Measurements from ENCODE around the gene ANKH.
"Not testable (repeated sequence)": the region's sequence is repeated elsewhere in the genome, so short reads cannot be mapped to it uniquely, and the experiment has no call there.

ANKH gene

GRCh38 chr5:14824499-14824898 lies 47.1 kb downstream of the ANKH start:
- no peak for FAIRE-seq

GRCh38 chr5:14821100-14821845 lies 50.3 kb downstream of the ANKH start:
- no peak for FAIRE-seq

- no peak for FAIRE-seq
Measured at GRCh38 chr5:14818931-14819790, 52.4 kb downstream of the ANKH start.

- FAIRE-seq = not testable (repeated sequence)
Measured at GRCh38 chr5:14817762-14818136, 53.8 kb downstream of the ANKH start.

GRCh38 chr5:14816999-14817761 lies 54.4 kb downstream of the ANKH start:
- no peak for FAIRE-seq

- FAIRE-seq = no peak
Measured at GRCh38 chr5:14816374-14816998, 55.1 kb downstream of the ANKH start.

- FAIRE-seq = no peak
Measured at GRCh38 chr5:14813747-14814146, 57.8 kb downstream of the ANKH start.

- FAIRE-seq = no peak
Measured at GRCh38 chr5:14812166-14812565, 59.4 kb downstream of the ANKH start.

- FAIRE-seq = no peak
Measured at GRCh38 chr5:14810928-14811572, 60.5 kb downstream of the ANKH start.

- FAIRE-seq = no peak
Measured at GRCh38 chr5:14810282-14810681, 61.3 kb downstream of the ANKH start.

GRCh38 chr5:14809369-14810155 lies 62.0 kb downstream of the ANKH start:
- FAIRE-seq = no peak

- no peak for FAIRE-seq
Measured at GRCh38 chr5:14807471-14807870, 64.1 kb downstream of the ANKH start.

- FAIRE-seq = no peak
Measured at GRCh38 chr5:14806456-14806855, 65.1 kb downstream of the ANKH start.

GRCh38 chr5:14802541-14802940 lies 69.0 kb downstream of the ANKH start:
- FAIRE-seq = no peak

GRCh38 chr5:14801792-14802191 lies 69.8 kb downstream of the ANKH start:
- FAIRE-seq = no peak

- FAIRE-seq = not testable (repeated sequence)
Measured at GRCh38 chr5:14797385-14797784, 74.2 kb downstream of the ANKH start.

GRCh38 chr5:14794583-14795230 lies 76.9 kb downstream of the ANKH start:
- no peak for FAIRE-seq

GRCh38 chr5:14793851-14794250 lies 77.7 kb downstream of the ANKH start:
- no peak for FAIRE-seq

GRCh38 chr5:14790911-14791310 lies 80.7 kb downstream of the ANKH start:
- FAIRE-seq = no peak

- no peak for FAIRE-seq
Measured at GRCh38 chr5:14790220-14790619, 81.4 kb downstream of the ANKH start.
